DOHH2 (cell line): ENCODE data around the gene SMIM12.

ENCODE experiments used
- H3F3A ChIP-seq: fragments of 200-600 bp; sonication (generic), shearing (Covaris generic); 2 replicates; pipeline ENCODE4 v1.6.0; 2016; ENCODE audit warnings: antibody characterized with exemption, mild to moderate bottlenecking; ENCODE audit not compliant: control insufficient read depth, insufficient read depth
- H3K27ac ChIP-seq: fragments of 200-600 bp; sonication (generic); 2 replicates; pipeline ENCODE4 v1.5.1; 2014; ENCODE audit warnings: low read depth, mild to moderate bottlenecking, low read length, moderate library complexity
- H3K27me3 ChIP-seq: fragments of 200-600 bp; sonication (generic); 2 replicates; pipeline ENCODE4 v1.6.1; 2014; ENCODE audit warnings: mild to moderate bottlenecking, low read length, mixed read lengths; ENCODE audit not compliant: control insufficient read depth
- H3K36me3 ChIP-seq: fragments of 200-600 bp; sonication (generic); 2 replicates; pipeline ENCODE4 v1.6.1; 2014; ENCODE audit warnings: mild to moderate bottlenecking, low read length, moderate library complexity, mixed read lengths; ENCODE audit not compliant: control insufficient read depth
- H3K4me1 ChIP-seq: fragments of 200-600 bp; sonication (generic); 2 replicates; pipeline ENCODE4 v1.6.1; 2014; ENCODE audit warnings: mild to moderate bottlenecking, low read length, mixed read lengths; ENCODE audit not compliant: control insufficient read depth
- H3K4me2 ChIP-seq: fragments of 200-600 bp; sonication (generic); 2 replicates; pipeline ENCODE4 v1.6.0; 2014; ENCODE audit warnings: mild to moderate bottlenecking, low read length, moderate library complexity
- H3K4me3 ChIP-seq: fragments of 200-600 bp; sonication (generic); 2 replicates; pipeline ENCODE4 v1.5.1; 2014; ENCODE audit warnings: mild to moderate bottlenecking, low read length, mixed read lengths
- H3K79me2 ChIP-seq: fragments of 200-600 bp; sonication (generic); 2 replicates; pipeline ENCODE4 v1.6.1; 2014; ENCODE audit warnings: mild to moderate bottlenecking, low read length, mixed read lengths; ENCODE audit not compliant: control insufficient read depth
- H3K9me2 ChIP-seq: fragments of 200-600 bp; sonication (generic); replicated peaks from 2 replicates; pipeline ENCODE4 v1.6.1; 2014; ENCODE audit warnings: mild to moderate bottlenecking, low read length, mixed read lengths; ENCODE audit not compliant: control insufficient read depth
- H3K9me3 ChIP-seq: fragments of 200-600 bp; sonication (generic); 2 replicates; pipeline ENCODE4 v1.6.1; 2014; ENCODE audit warnings: antibody characterized with exemption, low read length, mixed read lengths; ENCODE audit not compliant: control insufficient read depth, insufficient read depth
- H4K20me1 ChIP-seq: fragments of 200-600 bp; sonication (generic); 2 replicates; pipeline ENCODE4 v1.6.0; 2014; ENCODE audit warnings: low read depth, mild to moderate bottlenecking, antibody characterized with exemption, low read length, moderate library complexity; ENCODE audit not compliant: control insufficient read depth, insufficient read depth
- EZH2phosphoT487 ChIP-seq: fragments of 200-600 bp; sonication (generic); IDR thresholded peaks from 2 replicates; pipeline ENCODE4 v1.6.1; 2017; ENCODE audit warnings: borderline replicate concordance, mild to moderate bottlenecking, antibody characterized with exemption, low read length, moderate library complexity, mixed read lengths
- TF ChIP-seq, protein P1 (sequence below): fragments of 200-600 bp; sonication (generic); IDR thresholded peaks from one replicate; pipeline ENCODE4 v1.5.1; 2014; ENCODE audit warnings: antibody characterized with exemption, mild to moderate bottlenecking, low read depth, low read length; ENCODE audit not compliant: poor library complexity, severe bottlenecking

The SMIM12 gene

DNA sequence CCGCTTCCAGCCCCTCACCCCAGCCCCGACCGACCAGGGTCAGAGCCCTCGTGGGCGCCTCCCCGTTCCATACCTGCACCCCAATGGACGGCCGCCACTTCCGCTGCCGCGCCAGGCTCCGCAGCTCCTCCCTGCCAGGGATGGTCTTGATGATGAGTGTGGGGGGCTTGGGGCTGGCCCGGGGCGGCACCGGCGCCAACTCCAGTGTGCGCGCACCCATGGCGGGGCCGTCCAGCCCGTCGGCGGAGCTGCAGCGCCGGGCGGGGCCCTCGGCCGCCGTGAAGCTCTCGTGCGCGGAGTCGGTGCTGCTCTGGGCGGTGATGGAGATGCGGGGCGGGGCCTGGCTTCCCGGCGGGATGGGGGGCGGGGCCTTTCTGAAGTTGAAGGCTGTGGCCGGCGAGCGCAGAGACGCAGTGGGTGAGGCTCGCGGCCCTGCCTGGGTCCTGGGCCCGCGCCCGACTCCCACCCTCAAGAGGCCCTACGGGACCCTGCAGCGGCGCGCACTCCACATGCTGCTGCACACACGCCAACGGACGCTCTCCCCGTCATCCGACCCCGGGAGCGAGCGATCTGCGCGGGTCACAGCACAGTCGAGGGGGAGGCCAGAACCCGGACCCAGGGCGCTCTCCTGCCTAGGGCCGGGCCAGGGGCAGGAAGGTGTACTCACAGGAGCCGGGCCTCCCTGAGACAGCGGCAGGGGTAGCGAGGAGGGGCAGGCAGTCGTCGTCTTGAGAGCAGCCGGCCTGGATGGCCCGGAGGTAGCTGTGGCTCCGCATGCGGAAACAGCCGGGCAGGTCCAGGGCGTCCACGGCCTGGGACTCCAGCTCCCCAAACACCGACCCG lies 26.1 kb upstream of the SMIM12 start:
- Histone ChIP-seq H3K4me1 (no peaks in the 10 kb centered on the region), H3K27me3 (peaks cover 12% of the 10 kb centered on the region), H3K9me2 (no peaks in the 10 kb centered on the region), H3K4me2 (peak overlapping the region; percentile 50), H3K36me3 (no peaks in the 10 kb centered on the region), H3K9me3 (no peaks in the 10 kb centered on the region), H3K79me2 (no peaks in the 10 kb centered on the region), H4K20me1 (no peaks in the 10 kb centered on the region), H3K4me3 (peak overlapping the region; percentile 58), H3K27ac (no peak overlapping the region), H3F3A (no peaks in the 10 kb centered on the region)
- no peak for TF ChIP-seq EZH2phosphoT487
- TF ChIP-seq, protein P1, sequence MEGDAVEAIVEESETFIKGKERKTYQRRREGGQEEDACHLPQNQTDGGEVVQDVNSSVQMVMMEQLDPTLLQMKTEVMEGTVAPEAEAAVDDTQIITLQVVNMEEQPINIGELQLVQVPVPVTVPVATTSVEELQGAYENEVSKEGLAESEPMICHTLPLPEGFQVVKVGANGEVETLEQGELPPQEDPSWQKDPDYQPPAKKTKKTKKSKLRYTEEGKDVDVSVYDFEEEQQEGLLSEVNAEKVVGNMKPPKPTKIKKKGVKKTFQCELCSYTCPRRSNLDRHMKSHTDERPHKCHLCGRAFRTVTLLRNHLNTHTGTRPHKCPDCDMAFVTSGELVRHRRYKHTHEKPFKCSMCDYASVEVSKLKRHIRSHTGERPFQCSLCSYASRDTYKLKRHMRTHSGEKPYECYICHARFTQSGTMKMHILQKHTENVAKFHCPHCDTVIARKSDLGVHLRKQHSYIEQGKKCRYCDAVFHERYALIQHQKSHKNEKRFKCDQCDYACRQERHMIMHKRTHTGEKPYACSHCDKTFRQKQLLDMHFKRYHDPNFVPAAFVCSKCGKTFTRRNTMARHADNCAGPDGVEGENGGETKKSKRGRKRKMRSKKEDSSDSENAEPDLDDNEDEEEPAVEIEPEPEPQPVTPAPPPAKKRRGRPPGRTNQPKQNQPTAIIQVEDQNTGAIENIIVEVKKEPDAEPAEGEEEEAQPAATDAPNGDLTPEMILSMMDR = no peak

DNA sequence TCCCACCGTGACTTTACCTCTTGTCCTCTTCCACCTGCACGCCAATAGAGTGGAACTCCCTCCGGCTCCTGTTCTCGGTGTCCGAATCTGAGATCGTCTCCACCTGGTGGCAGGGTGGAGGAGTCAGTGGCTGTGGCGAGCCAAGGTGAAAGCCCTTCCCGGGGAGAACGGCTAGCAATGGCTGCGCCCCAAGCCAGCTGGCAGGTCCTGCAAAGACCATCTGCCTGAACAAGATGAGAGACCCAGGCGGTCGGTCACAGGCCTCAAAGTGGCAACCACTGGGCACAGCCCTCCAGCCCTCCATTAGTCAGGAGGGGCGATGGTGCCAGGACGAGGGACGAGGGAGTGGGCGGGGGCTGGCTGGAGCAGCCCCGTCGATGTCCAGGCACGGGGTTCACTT lies 25.4 kb upstream of the SMIM12 start:
- Histone ChIP-seq H3K9me3 (no peaks in the 10 kb centered on the region), H3K27ac (no peak overlapping the region), H3K27me3 (peaks cover 12% of the 10 kb centered on the region), H3K4me3 (no peak overlapping the region), H3K4me2 (no peak overlapping the region), H3K9me2 (no peaks in the 10 kb centered on the region), H3K79me2 (no peaks in the 10 kb centered on the region), H3K4me1 (no peaks in the 10 kb centered on the region), H3K36me3 (no peaks in the 10 kb centered on the region), H4K20me1 (no peaks in the 10 kb centered on the region), H3F3A (no peaks in the 10 kb centered on the region)
- TF ChIP-seq, protein P1 = no peak
- TF ChIP-seq EZH2phosphoT487 = no peak

DNA sequence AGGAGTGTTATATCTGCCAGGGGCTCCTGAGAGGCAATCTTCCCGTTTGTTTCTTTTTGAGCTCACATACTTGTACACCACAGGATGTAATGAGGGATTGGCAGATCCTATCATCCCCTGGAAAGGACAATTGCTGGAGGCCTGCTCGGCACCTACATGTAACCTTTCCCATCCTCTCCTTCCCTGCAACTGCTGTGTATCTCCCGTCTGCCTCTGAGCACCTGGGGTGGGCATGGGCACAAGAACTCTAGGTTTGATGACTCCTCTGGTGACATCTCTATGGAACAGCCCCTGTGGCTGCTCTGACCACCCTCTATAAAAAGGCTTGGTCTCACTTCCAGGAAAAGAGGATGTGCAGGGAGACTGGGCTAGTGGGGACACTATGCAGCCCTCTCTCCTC lies 25.0 kb upstream of the SMIM12 start:
- H3F3A ChIP-seq = no peaks in the 10 kb centered on the region
- H3K4me2 ChIP-seq = no peak overlapping the region
- H3K9me2 ChIP-seq = no peaks in the 10 kb centered on the region
- no peaks in the 10 kb centered on the region for H4K20me1 ChIP-seq
- peaks cover 12% of the 10 kb centered on the region for H3K27me3 ChIP-seq
- H3K79me2 ChIP-seq = no peaks in the 10 kb centered on the region
- no peak overlapping the region for H3K4me3 ChIP-seq
- TF ChIP-seq, protein P1 = no peak
- TF ChIP-seq EZH2phosphoT487 = no peak
- H3K27ac ChIP-seq = no peak overlapping the region
- no peaks in the 10 kb centered on the region for H3K9me3 ChIP-seq
- no peaks in the 10 kb centered on the region for H3K4me1 ChIP-seq
- H3K36me3 ChIP-seq = no peaks in the 10 kb centered on the region
